Urinary bladder (tissue), 4 donors: ENCODE measurements around the gene PRSS33. TPM values are rescaled to one million over a fixed set of nuclear protein-coding genes. Genes with fewer than 3 reads are reported as not detected.

Experiments
- DNase-seq: peaks from one replicate; pipeline ENCODE4 v3.0.0-alpha.2; 2015; ENCODE audit errors: extremely low spot score
- H3K27ac ChIP-seq: one replicate; pipeline ENCODE4 v1.5.1; 2013; ENCODE audit warnings: low read depth, mild to moderate bottlenecking, moderate library complexity
- H3K36me3 ChIP-seq: one replicate; pipeline ENCODE4 v1.6.1; 2013; ENCODE audit warnings: mild to moderate bottlenecking, moderate library complexity; ENCODE audit not compliant: insufficient read depth
- H3K4me1 ChIP-seq: one replicate; pipeline ENCODE4 v1.6.1; 2013; ENCODE audit warnings: mild to moderate bottlenecking, moderate library complexity; ENCODE audit not compliant: insufficient read depth
- H3K4me3 ChIP-seq: one replicate; pipeline ENCODE4 v1.5.1; 2013; ENCODE audit warnings: low read depth, low read length
- WGBS: extraction: QIAGEN DNeasy Blood & Tissue Kit; methylation state at CpG from one replicate; pipeline ENCODE4 v1.1.7; 2013; 5-methylcytosine and 5-hydroxymethylcytosine counted together
- polyA plus RNA-seq: library from polyadenylated mRNA; stranded (reverse); fragments of 200-250 nt; gene quantifications from one replicate; pipeline ENCODE4 v1.2.3, GENCODE V29; 2013
- small RNA-seq: library from RNA; depleted of rRNA; stranded (forward); fragments of <200 nt; gene quantifications from one replicate; pipeline ENCODE3, GENCODE V24; 2014
- total RNA-seq: library from RNA; depleted of rRNA; stranded (reverse); fragments of >200 nt; gene quantifications from one replicate; pipeline ENCODE4 v1.2.3, GENCODE V29; 2014
- donor health status: healthy with polysubstance abuse.
- donor health status: healthy.

The PRSS33 gene
- total and polyA plus RNA-seq, 2 donors = not detected

- 80% methylated on average over 5 of the region's 5 CpGs for WGBS
- Histone ChIP-seq H3K4me3 (no peak overlapping the region), H3K4me1 (no peaks in the 10 kb centered on the region), H3K36me3 (no peaks in the 10 kb centered on the region), H3K27ac (no peak overlapping the region)
- no peak for DNase-seq
Measured at GRCh38 chr16:2737238-2737605, 50.1 kb downstream of the PRSS33 start.

GRCh38 chr16:2736476-2737237, 50.7 kb downstream of the PRSS33 start:
- no peak overlapping the region for H3K27ac ChIP-seq
- no peak overlapping the region for H3K4me3 ChIP-seq
- no peak for DNase-seq
- 89% methylated on average over 11 of the region's 11 CpGs for WGBS
- H3K4me1 ChIP-seq = no peaks in the 10 kb centered on the region
- no peaks in the 10 kb centered on the region for H3K36me3 ChIP-seq

GRCh38 chr16:2734844-2735515, 52.4 kb downstream of the PRSS33 start:
- no peak overlapping the region for H3K27ac ChIP-seq
- no peaks in the 10 kb centered on the region for H3K36me3 ChIP-seq
- WGBS = 79% methylated on average over 10 of the region's 10 CpGs
- DNase-seq = no peak
- no peak overlapping the region for H3K4me3 ChIP-seq
- H3K4me1 ChIP-seq = no peaks in the 10 kb centered on the region

Small RNAs within 50 kb of the gene (small RNA-seq; reads per million reads assigned to genes)
- gene SNORA3C = not detected

Other genes starting within 250 kb of the PRSS33 start
- 20.0 TPM for gene PDPK1, start 249.5 kb downstream of the PRSS33 start, total RNA-seq
- 26.0 TPM for gene PDPK1, start 249.5 kb downstream of the PRSS33 start, polyA plus RNA-seq
- 13.7 TPM for gene KCTD5, start 105.0 kb downstream of the PRSS33 start, total RNA-seq
- 18.4 TPM for gene KCTD5, start 105.0 kb downstream of the PRSS33 start, polyA plus RNA-seq
- gene PRSS27, start 67.3 kb downstream of the PRSS33 start, total RNA-seq = 0.85 TPM
- gene PRSS27, start 67.3 kb downstream of the PRSS33 start, polyA plus RNA-seq = 2.5 TPM
- gene SRRM2, start 34.9 kb downstream of the PRSS33 start, total RNA-seq = 115 TPM
- gene SRRM2, start 34.9 kb downstream of the PRSS33 start, polyA plus RNA-seq = 481 TPM
- gene ELOB, start 10.3 kb downstream of the PRSS33 start, total RNA-seq = 62.9 TPM
- gene ELOB, start 10.3 kb downstream of the PRSS33 start, polyA plus RNA-seq = 399 TPM
- gene PRSS41, start 10.9 kb upstream of the PRSS33 start, total RNA-seq = not detected
- not detected for gene PRSS41, start 10.9 kb upstream of the PRSS33 start, polyA plus RNA-seq
- gene PRSS21, start 29.7 kb upstream of the PRSS33 start, total RNA-seq = not detected
- gene PRSS21, start 29.7 kb upstream of the PRSS33 start, polyA plus RNA-seq = 0.11 TPM
- 2.4 TPM for gene ZG16B, start 42.7 kb upstream of the PRSS33 start, total RNA-seq
- 5.1 TPM for gene ZG16B, start 42.7 kb upstream of the PRSS33 start, polyA plus RNA-seq
- 3.0 TPM for gene PRSS22, start 70.6 kb upstream of the PRSS33 start, total RNA-seq
- gene PRSS22, start 70.6 kb upstream of the PRSS33 start, polyA plus RNA-seq = 5.6 TPM
- gene FLYWCH2, start 95.7 kb upstream of the PRSS33 start, total RNA-seq = 15.6 TPM
- 49.9 TPM for gene FLYWCH2, start 95.7 kb upstream of the PRSS33 start, polyA plus RNA-seq
- gene FLYWCH1, start 124.4 kb upstream of the PRSS33 start, total RNA-seq = 11.4 TPM
- gene FLYWCH1, start 124.4 kb upstream of the PRSS33 start, polyA plus RNA-seq = 38.0 TPM
- gene KREMEN2, start 176.7 kb upstream of the PRSS33 start, total RNA-seq = 0.11 TPM
- not detected for gene KREMEN2, start 176.7 kb upstream of the PRSS33 start, polyA plus RNA-seq
- gene PAQR4, start 181.8 kb upstream of the PRSS33 start, total RNA-seq = 4.5 TPM
- gene PAQR4, start 181.8 kb upstream of the PRSS33 start, polyA plus RNA-seq = 5.1 TPM
- gene PKMYT1, start 192.9 kb upstream of the PRSS33 start, total RNA-seq = 2.5 TPM
- gene PKMYT1, start 192.9 kb upstream of the PRSS33 start, polyA plus RNA-seq = 1.1 TPM
- gene CLDN9, start 225.4 kb upstream of the PRSS33 start, total RNA-seq = not detected
- 0.04 TPM for gene CLDN9, start 225.4 kb upstream of the PRSS33 start, polyA plus RNA-seq
- gene CLDN6, start 230.6 kb upstream of the PRSS33 start, total RNA-seq = not detected
- not detected for gene CLDN6, start 230.6 kb upstream of the PRSS33 start, polyA plus RNA-seq
- gene TNFRSF12A, start 232.8 kb upstream of the PRSS33 start, total RNA-seq = 20.1 TPM
- 16.2 TPM for gene TNFRSF12A, start 232.8 kb upstream of the PRSS33 start, polyA plus RNA-seq
- gene HCFC1R1, start 236.4 kb upstream of the PRSS33 start, total RNA-seq = 29.1 TPM
- gene HCFC1R1, start 236.4 kb upstream of the PRSS33 start, polyA plus RNA-seq = 91.8 TPM
- gene THOC6, start 236.5 kb upstream of the PRSS33 start, total RNA-seq = 9.8 TPM
- gene THOC6, start 236.5 kb upstream of the PRSS33 start, polyA plus RNA-seq = 22.8 TPM
- 7.2 TPM for gene BICDL2, start 249.4 kb upstream of the PRSS33 start, total RNA-seq
- 8.3 TPM for gene BICDL2, start 249.4 kb upstream of the PRSS33 start, polyA plus RNA-seq